Stimulated activated CD4-positive, alpha-beta T cell treated with anti-CD3 and anti-CD28 coated beads, TNF-alpha, amount 100 ng/mL, for 24 hours (primary cell): ENCODE measurements around the gene KRT9.

ENCODE experiments used
- DNase-seq, 3 experiments: peaks; one replicate each; pipeline ENCODE4 v3.0.0-alpha.2; 2020; ENCODE audit warnings: low read depth in 3 of 3

The KRT9 gene

GRCh38 chr17:41530062-41531048, 41.5 kb downstream of the KRT9 start:
- DNase-seq = no peak

- no peak for DNase-seq
Observed at GRCh38 chr17:41529491-41529915, 42.4 kb downstream of the KRT9 start.

- no peak for DNase-seq
Observed at GRCh38 chr17:41528959-41529353, 42.9 kb downstream of the KRT9 start.

- DNase-seq = no peak
Observed at GRCh38 chr17:41527063-41528023, 44.5 kb downstream of the KRT9 start.

- no peak for DNase-seq
Observed at GRCh38 chr17:41524261-41524660, 47.6 kb downstream of the KRT9 start.

- no peak for DNase-seq
Observed at GRCh38 chr17:41523787-41524186, 48.1 kb downstream of the KRT9 start.

- no peak for DNase-seq
Observed at GRCh38 chr17:41523225-41523593, 48.6 kb downstream of the KRT9 start.

GRCh38 chr17:41522301-41523224, 49.3 kb downstream of the KRT9 start:
- DNase-seq = no peak

GRCh38 chr17:41521574-41522261, 50.1 kb downstream of the KRT9 start:
- DNase-seq = no peak

- no peak for DNase-seq
Observed at GRCh38 chr17:41520821-41521521, 50.9 kb downstream of the KRT9 start.

GRCh38 chr17:41519501-41520224, 52.2 kb downstream of the KRT9 start:
- no peak for DNase-seq

GRCh38 chr17:41518789-41519449, 52.9 kb downstream of the KRT9 start, which contains the start of gene KRT15:
Gene KRT15, minus strand, starts transcription at chr17:41518890. Its CDS starts 63 bp downstream, at chr17:41518827.
- no peak for DNase-seq

GRCh38 chr17:41518031-41518430, 53.8 kb downstream of the KRT9 start:
- no peak for DNase-seq

- no peak for DNase-seq
Observed at GRCh38 chr17:41516830-41517283, 55.0 kb downstream of the KRT9 start.

GRCh38 chr17:41516147-41516829, 55.6 kb downstream of the KRT9 start:
- DNase-seq = no peak
